C1 segment of cervical spinal cord (tissue), 14 donors: ENCODE measurements around the gene CFLAR.
A peak's percentile ranks its signal among the peaks of the same experiment; 100 is the strongest.
"Not testable (repeated sequence)": the region's sequence is repeated elsewhere in the genome, so short reads cannot be mapped to it uniquely, and the experiment has no call there.

ENCODE experiments used
- DNase-seq, 14 donors: peaks; one replicate each; lab custom pipeline; 2025; lab: John Stamatoyannopoulos, UW

CFLAR gene

GRCh38 chr2:201118961-201119854, 3.2 kb downstream of the CFLAR start:
- peak in 1 of 14 donors; percentile 46 for DNase-seq

- DNase-seq, result no peak
Measured at GRCh38 chr2:201122276-201122675, 6.3 kb downstream of the CFLAR start.

- DNase-seq, result peak in 1 of 14 donors; percentile 17
Measured at GRCh38 chr2:201126308-201127151, 10.6 kb downstream of the CFLAR start.

GRCh38 chr2:201127152-201127511, 11.2 kb downstream of the CFLAR start:
- DNase-seq, result peak in 1 of 14 donors; percentile 39

- DNase-seq, result peak in 10 of 14 donors; percentile 12 to 91 (median 32)
Measured at GRCh38 chr2:201127570-201127969, 11.6 kb downstream of the CFLAR start.

GRCh38 chr2:201128033-201128432, 12.1 kb downstream of the CFLAR start:
- DNase-seq, result no peak

- DNase-seq, result peak in 1 of 14 donors; percentile 20
Measured at GRCh38 chr2:201128933-201129505, 13.1 kb downstream of the CFLAR start.

- DNase-seq, result peak in 1 of 14 donors; percentile 13
Measured at GRCh38 chr2:201130524-201131186, 14.7 kb downstream of the CFLAR start.

GRCh38 chr2:201132518-201132917, 16.6 kb downstream of the CFLAR start:
- DNase-seq, result no peak

GRCh38 chr2:201135386-201135785, 19.4 kb downstream of the CFLAR start:
- DNase-seq, result no peak

- DNase-seq, result no peak
Measured at GRCh38 chr2:201136889-201137321, 20.9 kb downstream of the CFLAR start.

GRCh38 chr2:201137505-201138400, 21.8 kb downstream of the CFLAR start:
- no peak for DNase-seq

- DNase-seq, result no peak
Measured at GRCh38 chr2:201138401-201138970, 22.5 kb downstream of the CFLAR start.

GRCh38 chr2:201138986-201139781, 23.2 kb downstream of the CFLAR start:
- DNase-seq, result not testable (repeated sequence)

- no peak for DNase-seq
Measured at GRCh38 chr2:201139836-201140604, 24.1 kb downstream of the CFLAR start.

GRCh38 chr2:201144101-201145051, 28.4 kb downstream of the CFLAR start:
- no peak for DNase-seq

- no peak for DNase-seq
Measured at GRCh38 chr2:201148434-201148990, 32.5 kb downstream of the CFLAR start.
